Stimulated activated effector memory CD8-positive, alpha-beta T cell treated with anti-CD3 and anti-CD28 coated beads, Interleukin-12 subunit alpha, Interleukin-12 subunit beta, amount 100 ng/mL, for 72 hours (primary cell): ENCODE results near the gene GOLPH3.

Experiments used
- ATAC-seq: fragments of 150-1000 bp; cut with Tn5 transposase; 2 replicates; pipeline ENCODE4 v1.10.0; 2021
- DNase-seq, 2 donors: peaks; one replicate each; pipeline ENCODE4 v3.0.0; 2021 to 2022; ENCODE audit warnings: low spot score in 2 of 2
- H3K27ac Mint-ChIP-seq: one replicate; pipeline ENCODE4 v1.8.0; 2022; ENCODE audit warnings: mild to moderate bottlenecking, mixed read lengths
- H3K36me3 Mint-ChIP-seq: one replicate; pipeline ENCODE4 v1.8.0; 2022; ENCODE audit warnings: mild to moderate bottlenecking, mixed read lengths
- H3K4me1 Mint-ChIP-seq: one replicate; pipeline ENCODE4 v1.8.0; 2022; ENCODE audit warnings: mixed read lengths
- H3K4me3 Mint-ChIP-seq: one replicate; pipeline ENCODE4 v1.8.0; 2022; ENCODE audit warnings: mild to moderate bottlenecking, mixed read lengths
- H3K9me3 Mint-ChIP-seq: one replicate; pipeline ENCODE4 v1.8.0; 2022; ENCODE audit warnings: mixed read lengths

Gene GOLPH3

DNA sequence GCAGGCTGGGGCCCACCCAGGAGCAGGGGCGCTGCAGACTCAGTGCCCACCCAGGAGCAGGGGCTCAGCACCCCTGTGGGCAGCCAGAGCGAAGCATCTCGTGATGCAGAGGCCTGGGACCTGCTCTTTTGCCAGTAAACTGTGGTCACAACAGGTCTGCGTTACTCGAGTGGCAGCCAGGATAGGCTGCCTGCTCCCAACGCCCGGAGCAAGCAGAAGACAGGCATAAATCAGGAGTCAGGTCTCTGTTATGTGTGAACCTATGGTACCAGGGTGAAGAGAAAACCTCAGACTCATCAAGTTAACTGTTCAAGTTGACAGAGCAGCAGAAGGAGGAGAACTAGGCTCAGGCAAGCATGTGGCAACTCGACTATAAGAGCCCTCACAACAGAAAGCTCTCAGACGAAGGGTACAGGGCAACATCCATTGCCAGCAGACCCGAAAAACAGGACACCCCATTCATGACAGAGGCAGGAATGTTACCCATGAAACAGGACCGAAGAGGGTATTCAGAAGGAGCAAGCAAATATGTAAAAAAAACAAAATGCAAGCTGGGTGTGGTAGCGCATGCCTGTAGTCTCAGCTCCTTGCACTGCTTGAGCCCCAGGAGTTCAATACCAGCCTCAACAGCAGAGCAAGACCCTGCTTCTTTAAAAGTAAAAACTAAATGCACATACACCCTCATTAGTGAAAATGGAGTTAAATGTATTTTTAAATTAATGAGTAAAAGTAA, 71.7 kb downstream of the GOLPH3 start:
- no peak for ATAC-seq
- no peaks in the 10 kb centered on the region for H3K4me1 Mint-ChIP-seq
- H3K9me3 Mint-ChIP-seq, result no peaks in the 10 kb centered on the region
- no peak overlapping the region for H3K4me3 Mint-ChIP-seq
- H3K27ac Mint-ChIP-seq, result no peak overlapping the region
- no peak for DNase-seq
- peaks cover 89% of the 10 kb centered on the region for H3K36me3 Mint-ChIP-seq

DNA sequence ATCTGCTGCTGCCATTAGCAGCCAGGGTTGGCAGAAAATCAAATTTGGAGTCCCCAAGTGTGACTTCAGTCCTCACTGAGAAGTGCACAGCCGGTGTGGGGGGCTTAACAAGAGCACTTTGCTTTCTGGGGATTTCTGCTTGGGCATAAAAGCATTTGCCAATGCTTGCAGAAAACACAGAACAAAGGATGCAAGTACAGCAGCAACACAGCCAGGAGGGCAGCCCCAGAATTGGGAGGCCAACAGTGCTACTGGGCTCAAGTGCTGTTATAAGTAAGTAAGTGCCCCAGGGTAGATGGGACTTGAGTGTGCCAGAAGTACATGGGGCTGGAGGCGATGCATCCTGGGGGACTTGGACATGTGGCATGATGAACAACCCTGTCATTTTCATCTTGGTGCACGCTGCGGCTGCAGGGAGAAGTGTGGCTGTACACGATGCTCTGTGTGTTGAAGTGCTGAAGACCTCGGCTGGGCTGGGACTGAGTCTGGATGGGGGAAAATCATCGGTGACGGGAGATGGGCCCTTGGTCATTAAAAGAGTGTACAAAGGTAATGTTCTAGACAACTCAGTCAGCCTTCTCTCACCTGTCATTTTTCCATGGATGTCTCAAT, 73.3 kb downstream of the GOLPH3 start:
- H3K9me3 Mint-ChIP-seq, result no peaks in the 10 kb centered on the region
- H3K36me3 Mint-ChIP-seq, result peaks cover 73% of the 10 kb centered on the region
- no peak for DNase-seq
- H3K4me1 Mint-ChIP-seq, result no peaks in the 10 kb centered on the region
- ATAC-seq, result no peak
- no peak overlapping the region for H3K4me3 Mint-ChIP-seq
- H3K27ac Mint-ChIP-seq, result no peak overlapping the region

DNA sequence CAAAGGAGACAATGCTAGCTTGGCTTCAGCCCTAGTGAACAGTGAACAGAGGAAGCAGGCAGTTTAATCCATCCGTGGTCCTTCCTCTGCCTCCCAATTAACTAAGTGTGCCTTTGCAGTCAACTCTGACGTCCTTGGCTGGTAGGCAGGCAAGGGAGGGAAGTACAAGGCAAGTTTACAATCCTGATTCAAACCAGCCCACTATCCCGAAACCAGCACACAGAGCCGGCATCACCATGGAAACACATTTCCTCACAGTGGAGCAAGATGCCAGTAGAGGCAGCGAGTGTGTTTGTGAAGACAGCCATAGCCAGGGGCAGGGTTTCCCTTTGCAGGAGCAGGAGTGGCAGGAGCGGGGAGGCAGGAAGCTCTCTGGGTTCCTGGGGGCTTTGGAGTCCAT, 73.9 kb downstream of the GOLPH3 start:
- H3K36me3 Mint-ChIP-seq, result peaks cover 67% of the 10 kb centered on the region
- DNase-seq (no peak), ATAC-seq (no peak)
- H3K27ac Mint-ChIP-seq, result peak overlapping the region; percentile 73
- no peaks in the 10 kb centered on the region for H3K4me1 Mint-ChIP-seq
- no peak overlapping the region for H3K4me3 Mint-ChIP-seq
- no peaks in the 10 kb centered on the region for H3K9me3 Mint-ChIP-seq

DNA sequence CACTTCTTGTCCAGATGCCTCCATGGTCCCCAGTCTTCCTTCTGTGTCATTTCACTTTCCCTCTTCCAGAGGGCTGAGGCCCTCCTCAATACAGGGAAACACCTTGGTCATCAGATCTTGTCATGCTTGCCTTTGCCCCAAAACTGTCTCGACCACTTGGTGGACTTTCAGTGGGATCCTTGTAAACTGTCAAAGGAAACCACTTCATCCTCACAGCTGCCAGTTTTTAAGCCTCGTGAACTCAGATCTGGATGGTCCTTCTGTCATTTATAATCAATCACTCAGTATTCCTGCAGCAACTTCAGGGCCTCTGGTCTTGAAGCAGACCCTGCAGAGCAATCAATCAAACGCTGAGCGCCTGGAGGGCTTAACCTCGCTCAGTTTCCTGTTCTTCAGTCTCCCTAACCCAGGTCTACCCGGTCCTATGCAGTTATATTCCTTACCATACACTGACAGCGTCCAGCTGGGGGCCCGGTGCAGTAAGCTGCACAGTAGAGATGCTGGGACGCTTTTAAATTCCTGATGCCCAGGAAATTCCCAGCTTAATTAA, 74.6 kb downstream of the GOLPH3 start:
- Mint-ChIP-seq H3K9me3 (no peaks in the 10 kb centered on the region), H3K4me1 (no peaks in the 10 kb centered on the region), H3K36me3 (peaks cover 60% of the 10 kb centered on the region), H3K4me3 (no peak overlapping the region), H3K27ac (peak overlapping the region; percentile 73)
- DNase-seq (no peak), ATAC-seq (no peak)

DNA sequence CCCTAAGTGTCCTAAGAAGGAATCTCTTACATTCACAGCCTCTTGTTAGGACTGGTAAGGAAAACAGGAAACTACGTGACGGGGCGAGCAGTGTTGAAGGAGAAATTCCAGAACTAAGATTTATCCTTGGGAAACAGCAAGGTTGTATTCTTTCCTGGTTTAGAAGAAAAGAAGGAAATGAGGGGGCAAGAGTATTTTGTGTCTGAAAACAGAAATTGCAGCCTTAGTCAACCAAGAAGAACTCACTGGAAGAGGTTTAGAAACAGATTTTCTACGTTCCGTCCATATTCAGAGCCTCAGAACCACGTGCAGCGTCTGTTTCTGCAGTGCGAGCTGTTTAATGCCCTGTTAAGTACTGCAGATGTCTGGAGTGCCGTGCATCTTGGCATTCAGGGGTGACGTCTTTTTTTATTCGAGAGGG, 75.2 kb downstream of the GOLPH3 start:
- no peak for DNase-seq
- H3K4me3 Mint-ChIP-seq, result no peak overlapping the region
- ATAC-seq, result no peak
- no peaks in the 10 kb centered on the region for H3K9me3 Mint-ChIP-seq
- peaks cover 54% of the 10 kb centered on the region for H3K36me3 Mint-ChIP-seq
- no peaks in the 10 kb centered on the region for H3K4me1 Mint-ChIP-seq
- peak overlapping the region; percentile 73 for H3K27ac Mint-ChIP-seq

DNA sequence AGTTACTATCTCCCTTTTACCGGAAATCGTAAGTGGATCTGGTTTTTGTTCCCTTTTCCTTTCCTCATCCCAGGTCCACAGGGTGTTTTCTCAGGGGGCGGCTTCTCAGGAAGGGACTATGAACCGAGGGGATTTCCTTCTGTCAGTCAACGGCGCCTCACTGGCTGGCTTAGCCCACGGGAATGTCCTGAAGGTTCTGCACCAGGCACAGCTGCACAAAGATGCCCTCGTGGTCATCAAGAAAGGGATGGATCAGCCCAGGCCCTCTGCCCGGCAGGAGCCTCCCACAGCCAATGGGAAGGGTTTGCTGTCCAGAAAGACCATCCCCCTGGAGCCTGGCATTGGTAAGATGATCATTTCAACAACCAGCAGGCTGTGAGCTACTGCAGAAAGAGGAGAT, 75.8 kb downstream of the GOLPH3 start:
- H3K4me3 Mint-ChIP-seq, result no peak overlapping the region
- ATAC-seq (no peak), DNase-seq (no peak)
- H3K27ac Mint-ChIP-seq, result no peak overlapping the region
- H3K9me3 Mint-ChIP-seq, result no peaks in the 10 kb centered on the region
- peaks cover 47% of the 10 kb centered on the region for H3K36me3 Mint-ChIP-seq
- H3K4me1 Mint-ChIP-seq, result no peaks in the 10 kb centered on the region

DNA sequence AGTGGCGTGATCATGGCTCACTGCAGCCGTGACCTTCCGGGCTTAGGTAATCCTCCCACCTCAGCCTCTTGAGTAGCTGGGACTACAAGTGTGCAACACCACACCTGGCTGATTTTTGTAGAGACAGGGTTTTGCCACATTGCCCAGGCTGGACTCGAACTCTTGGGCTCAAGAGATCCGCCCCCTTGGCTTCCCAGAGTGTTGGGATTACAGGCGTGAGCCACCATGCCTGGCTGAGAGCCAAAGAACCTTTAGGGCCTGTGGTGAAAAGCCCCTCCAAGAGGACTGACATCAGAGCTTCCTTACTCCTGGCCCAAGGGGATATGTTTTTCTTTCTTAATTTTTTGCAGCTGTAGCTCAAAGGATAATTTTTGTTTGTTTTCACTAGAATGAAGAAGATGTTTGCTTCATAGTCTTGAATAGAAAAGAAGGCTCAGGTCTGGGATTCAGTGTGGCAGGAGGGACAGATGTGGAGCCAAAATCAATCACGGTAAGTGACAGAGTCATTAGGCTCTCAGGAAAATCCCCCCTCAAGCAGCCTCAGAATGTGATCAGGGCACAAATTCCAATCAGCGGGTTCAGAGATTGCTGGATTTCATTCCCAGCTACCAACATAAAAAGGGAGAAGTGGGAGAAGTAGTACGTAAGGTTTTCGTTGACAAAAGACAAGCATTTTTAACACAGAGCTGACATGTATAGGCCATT, 77.1 kb downstream of the GOLPH3 start:
- H3K36me3 Mint-ChIP-seq, result peaks cover 35% of the 10 kb centered on the region
- ATAC-seq (no peak), DNase-seq (no peak)
- H3K27ac Mint-ChIP-seq, result peak overlapping the region; percentile 32
- no peaks in the 10 kb centered on the region for H3K4me1 Mint-ChIP-seq
- no peak overlapping the region for H3K4me3 Mint-ChIP-seq
- no peaks in the 10 kb centered on the region for H3K9me3 Mint-ChIP-seq

DNA sequence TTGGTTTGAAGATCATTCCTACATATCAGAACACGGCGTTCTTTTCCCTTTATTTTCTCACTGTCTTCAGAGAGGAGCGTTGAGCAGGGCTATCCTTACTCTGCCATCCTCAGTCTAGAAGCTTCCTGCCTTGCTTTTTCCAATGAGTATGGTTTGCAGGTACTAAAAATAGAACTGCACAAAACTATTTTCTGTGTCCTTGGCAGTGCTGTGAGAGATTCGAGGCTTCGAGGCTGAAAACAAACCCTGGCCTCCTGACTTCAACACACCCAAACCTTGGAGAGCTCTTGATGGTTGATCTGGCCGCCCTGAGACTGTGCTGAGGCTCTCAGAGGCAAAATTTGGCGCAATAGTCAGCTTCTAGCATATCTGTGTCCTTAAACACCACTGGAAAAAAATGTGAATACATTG, 78.9 kb downstream of the GOLPH3 start:
- peak overlapping the region; percentile 56 for H3K27ac Mint-ChIP-seq
- H3K4me1 Mint-ChIP-seq, result no peaks in the 10 kb centered on the region
- H3K36me3 Mint-ChIP-seq, result peaks cover 29% of the 10 kb centered on the region
- H3K4me3 Mint-ChIP-seq, result no peak overlapping the region
- ATAC-seq (no peak), DNase-seq (no peak)
- H3K9me3 Mint-ChIP-seq, result no peaks in the 10 kb centered on the region

DNA sequence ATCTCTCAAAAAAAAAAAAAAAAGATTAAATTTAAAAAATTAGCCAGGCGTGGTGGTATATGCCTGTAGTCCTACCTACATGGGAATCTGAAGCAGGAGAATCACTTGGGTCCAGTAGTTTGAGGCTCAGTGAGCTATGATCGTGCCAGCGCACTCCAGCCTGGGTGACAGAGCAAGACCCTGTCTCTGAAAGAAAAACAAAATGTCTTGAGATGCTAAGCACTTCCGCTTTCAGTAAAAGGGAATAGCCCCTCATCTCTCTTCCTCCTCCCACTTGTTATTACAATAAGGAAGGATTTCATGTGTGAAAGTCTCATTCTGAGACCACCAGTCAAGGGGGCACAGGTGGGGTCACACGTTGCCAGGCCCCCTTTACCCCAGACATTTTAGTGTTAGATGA, 79.4 kb downstream of the GOLPH3 start:
- DNase-seq, result no peak
- peak overlapping the region; percentile 56 for H3K27ac Mint-ChIP-seq

DNA sequence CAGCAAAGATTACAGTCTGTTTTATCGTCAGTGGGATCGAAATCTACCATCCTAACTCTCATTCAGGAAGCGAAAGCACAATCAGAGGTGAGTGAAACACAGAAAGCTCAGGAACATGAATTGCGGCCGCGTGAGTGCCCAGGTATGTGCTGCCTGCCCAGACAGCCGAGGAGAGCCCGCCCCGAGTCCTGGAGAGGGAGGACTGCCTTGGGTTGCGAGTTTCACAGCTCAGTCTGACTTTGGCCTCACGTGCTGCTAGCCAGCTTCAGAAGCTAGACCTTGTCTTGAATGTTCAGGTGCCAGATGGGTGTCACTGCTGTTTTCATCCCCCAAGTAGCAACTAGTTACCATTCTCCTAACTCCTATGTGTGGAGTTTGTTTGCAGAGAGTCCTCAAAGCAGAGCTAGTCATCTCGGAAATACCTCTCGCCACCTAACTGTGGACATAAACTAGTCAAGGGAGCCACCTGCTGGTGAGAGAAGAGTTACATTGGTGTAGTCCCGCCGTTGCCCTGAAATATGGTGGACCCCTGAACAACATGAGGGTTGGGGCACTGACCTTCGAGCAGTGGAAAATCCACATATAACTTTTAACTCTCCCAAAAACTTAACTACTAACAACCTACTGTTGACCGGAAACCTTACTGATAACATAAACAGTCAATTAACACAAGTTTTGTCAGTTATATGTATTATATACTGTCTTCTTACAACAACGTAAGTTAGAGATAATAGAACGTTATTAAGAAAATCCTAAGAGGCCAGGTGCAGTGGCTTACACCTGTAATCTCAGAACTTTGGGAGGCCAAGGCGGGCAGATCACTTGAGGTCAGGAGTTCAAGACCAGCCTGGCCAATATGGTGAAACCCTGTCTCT, 80.9 kb downstream of the GOLPH3 start:
- DNase-seq, result peak; percentile 48 to 81
- Mint-ChIP-seq H3K4me3 (no peak overlapping the region), H3K36me3 (peaks cover 13% of the 10 kb centered on the region), H3K9me3 (no peaks in the 10 kb centered on the region), H3K27ac (peak overlapping the region; percentile 5), H3K4me1 (no peaks in the 10 kb centered on the region)
- ATAC-seq, result peak; percentile 92

More for the DNA sequence above, 79.4 kb downstream of the GOLPH3 start:
- ATAC-seq, result no peak
- H3K4me1 Mint-ChIP-seq, result no peaks in the 10 kb centered on the region
- peaks cover 25% of the 10 kb centered on the region for H3K36me3 Mint-ChIP-seq
- no peaks in the 10 kb centered on the region for H3K9me3 Mint-ChIP-seq
- H3K4me3 Mint-ChIP-seq, result no peak overlapping the region

DNA sequence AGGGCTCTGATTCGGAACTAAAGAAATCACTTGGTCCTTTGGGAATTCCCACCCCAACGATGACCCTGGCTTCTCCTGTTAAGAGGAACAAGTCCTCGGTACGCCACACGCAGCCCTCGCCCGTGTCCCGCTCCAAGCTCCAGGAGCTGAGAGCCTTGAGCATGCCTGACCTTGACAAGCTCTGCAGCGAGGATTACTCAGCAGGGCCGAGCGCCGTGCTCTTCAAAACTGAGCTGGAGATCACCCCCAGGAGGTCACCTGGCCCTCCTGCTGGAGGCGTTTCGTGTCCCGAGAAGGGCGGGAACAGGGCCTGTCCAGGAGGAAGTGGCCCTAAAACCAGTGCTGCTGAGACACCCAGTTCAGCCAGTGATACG, 83.4 kb downstream of the GOLPH3 start:
- Mint-ChIP-seq H3K27ac (no peak overlapping the region), H3K36me3 (peaks cover 6% of the 10 kb centered on the region), H3K4me3 (no peak overlapping the region), H3K4me1 (no peaks in the 10 kb centered on the region), H3K9me3 (no peaks in the 10 kb centered on the region)
- no peak for ATAC-seq
- DNase-seq, result no peak

DNA sequence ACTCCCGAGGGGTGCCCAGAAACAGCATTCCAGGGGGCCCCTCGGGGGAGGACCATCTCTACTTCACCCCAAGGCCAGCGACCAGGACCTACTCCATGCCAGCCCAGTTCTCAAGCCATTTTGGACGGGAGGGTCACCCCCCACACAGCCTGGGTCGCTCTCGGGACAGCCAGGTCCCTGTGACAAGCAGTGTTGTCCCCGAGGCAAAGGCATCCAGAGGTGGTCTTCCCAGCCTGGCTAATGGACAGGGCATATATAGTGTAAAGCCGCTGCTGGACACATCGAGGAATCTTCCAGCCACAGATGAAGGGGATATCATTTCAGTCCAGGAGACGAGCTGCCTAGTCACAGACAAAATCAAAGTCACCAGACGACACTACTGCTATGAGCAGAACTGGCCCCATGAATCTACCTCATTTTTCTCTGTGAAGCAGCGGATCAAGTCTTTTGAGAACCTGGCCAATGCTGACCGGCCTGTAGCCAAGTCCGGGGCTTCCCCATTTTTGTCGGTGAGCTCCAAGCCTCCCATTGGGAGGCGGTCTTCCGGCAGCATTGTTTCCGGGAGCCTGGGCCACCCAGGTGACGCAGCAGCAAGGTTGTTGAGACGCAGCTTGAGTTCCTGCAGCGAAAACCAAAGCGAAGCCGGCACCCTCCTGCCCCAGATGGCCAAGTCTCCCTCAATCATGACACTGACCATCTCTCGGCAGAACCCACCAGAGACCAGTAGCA, 83.9 kb downstream of the GOLPH3 start:
- H3K4me3 Mint-ChIP-seq, result no peak overlapping the region
- no peak for DNase-seq
- no peaks in the 10 kb centered on the region for H3K9me3 Mint-ChIP-seq
- peaks cover 6% of the 10 kb centered on the region for H3K36me3 Mint-ChIP-seq
- H3K27ac Mint-ChIP-seq, result no peak overlapping the region
- ATAC-seq, result no peak
- H3K4me1 Mint-ChIP-seq, result no peaks in the 10 kb centered on the region

DNA sequence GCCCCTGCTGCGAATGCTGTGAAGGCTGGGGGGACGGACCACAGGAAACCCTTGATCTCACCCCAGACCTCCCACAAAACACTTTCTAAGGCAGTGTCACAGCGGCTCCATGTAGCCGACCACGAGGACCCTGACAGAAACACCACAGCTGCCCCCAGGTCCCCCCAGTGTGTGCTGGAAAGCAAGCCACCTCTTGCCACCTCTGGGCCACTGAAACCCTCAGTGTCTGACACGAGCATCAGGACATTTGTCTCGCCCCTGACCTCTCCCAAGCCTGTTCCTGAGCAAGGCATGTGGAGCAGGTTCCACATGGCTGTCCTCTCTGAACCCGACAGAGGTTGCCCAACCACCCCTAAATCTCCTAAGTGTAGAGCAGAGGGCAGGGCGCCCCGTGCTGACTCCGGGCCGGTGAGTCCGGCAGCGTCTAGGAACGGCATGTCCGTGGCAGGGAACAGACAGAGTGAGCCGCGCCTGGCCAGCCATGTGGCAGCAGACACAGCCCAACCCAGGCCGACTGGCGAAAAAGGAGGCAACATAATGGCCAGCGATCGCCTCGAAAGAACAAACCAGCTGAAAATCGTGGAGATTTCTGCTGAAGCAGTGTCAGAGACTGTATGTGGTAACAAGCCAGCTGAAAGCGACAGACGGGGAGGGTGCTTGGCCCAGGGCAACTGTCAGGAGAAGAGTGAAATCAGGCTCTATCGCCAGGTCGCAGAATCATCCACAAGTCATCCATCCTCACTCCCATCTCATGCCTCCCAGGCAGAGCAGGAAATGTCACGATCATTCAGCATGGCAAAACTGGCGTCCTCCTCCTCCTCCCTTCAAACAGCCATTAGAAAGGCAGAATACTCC, 84.7 kb downstream of the GOLPH3 start:
- ATAC-seq (no peak), DNase-seq (no peak)
- Mint-ChIP-seq H3K27ac (no peak overlapping the region), H3K4me3 (no peak overlapping the region), H3K4me1 (no peaks in the 10 kb centered on the region), H3K9me3 (no peaks in the 10 kb centered on the region), H3K36me3 (peaks cover 6% of the 10 kb centered on the region)

DNA sequence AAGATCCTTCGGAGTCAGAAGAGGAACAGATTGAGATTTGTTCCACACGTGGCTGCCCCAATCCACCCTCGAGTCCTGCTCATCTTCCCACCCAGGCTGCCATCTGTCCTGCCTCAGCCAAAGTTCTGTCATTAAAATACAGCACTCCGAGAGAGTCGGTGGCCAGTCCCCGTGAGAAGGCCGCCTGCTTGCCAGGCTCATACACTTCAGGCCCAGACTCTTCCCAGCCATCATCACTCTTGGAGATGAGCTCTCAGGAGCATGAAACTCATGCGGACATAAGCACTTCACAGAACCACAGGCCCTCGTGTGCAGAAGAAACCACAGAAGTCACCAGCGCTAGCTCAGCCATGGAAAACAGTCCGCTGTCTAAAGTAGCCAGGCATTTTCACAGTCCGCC, 85.9 kb downstream of the GOLPH3 start:
- H3K9me3 Mint-ChIP-seq, result no peaks in the 10 kb centered on the region
- no peaks in the 10 kb centered on the region for H3K4me1 Mint-ChIP-seq
- H3K36me3 Mint-ChIP-seq, result peaks cover 6% of the 10 kb centered on the region
- ATAC-seq (no peak), DNase-seq (no peak)
- no peak overlapping the region for H3K27ac Mint-ChIP-seq
- no peak overlapping the region for H3K4me3 Mint-ChIP-seq
